GM10248 (cell line): ENCODE data around the gene UBE2L6.

ENCODE experiments used
- CTCF ChIA-PET: fragments of 300-600 bp; sonication (Branson Sonifier 250); formaldehyde crosslinking; extraction: SDS; loops from one replicate; lab custom pipeline; 2021; ENCODE audit warnings: antibody characterized with exemption; lab: Yijun Ruan, JAX
- POLR2A ChIA-PET: fragments of 350-650 bp; sonication (Branson Sonifier 250); formaldehyde crosslinking; extraction: SDS; loops from one replicate; lab custom pipeline; 2020; ENCODE audit warnings: antibody characterized with exemption; lab: Yijun Ruan, JAX
- DNase-seq: peaks from one replicate; pipeline ENCODE4 v3.0.0; 2012; ENCODE audit errors: extremely low spot score
- CTCF ChIP-seq: IDR thresholded peaks from 2 replicates; pipeline ENCODE4 v1.5.1; 2012; ENCODE audit warnings: mild to moderate bottlenecking, low read depth; ENCODE audit errors: extremely low read depth, missing control alignments, control extremely low read depth

Gene UBE2L6

GRCh38 chr11:57567515-57568329, at the start of gene UBE2L6:
UBE2L6 (minus strand) TSS chr11:57567672; CDS start chr11:57567611, 61 bp downstream.
- CTCF ChIA-PET: interaction anchor here (0.6 to 9.2 kb wide), 47 partner anchors 9 to 1085 kb away, joined by 3 to 295 read pairs (median 4); partner anchors contain the start of genes CLP1, RTN4RL2 and SMTNL1
- TF ChIP-seq CTCF: peak; percentile 91
- peak; percentile 79 for DNase-seq
- POLR2A ChIA-PET: no interaction called here

DNA sequence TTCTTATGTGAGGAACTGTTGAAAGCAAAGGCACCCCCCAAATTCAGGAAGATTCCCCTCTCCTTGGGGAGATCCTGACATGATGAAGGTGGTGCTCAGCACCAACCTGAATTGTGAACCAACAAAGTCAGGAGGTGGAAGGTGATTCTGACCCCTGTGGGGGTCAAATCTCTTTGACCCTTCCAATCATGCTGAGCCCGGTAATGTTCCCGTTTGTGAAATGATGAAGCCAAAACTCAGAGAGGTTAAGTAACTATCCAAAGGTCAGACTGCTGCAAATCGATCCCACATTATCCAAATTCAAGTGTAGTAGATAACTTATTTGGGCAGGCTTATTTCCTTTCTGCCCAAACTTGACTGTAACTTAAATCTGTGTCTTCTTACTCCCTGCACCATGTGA, 49.1 kb upstream of the UBE2L6 start:
- CTCF ChIA-PET: no interaction called here
- DNase-seq: no peak
- POLR2A ChIA-PET: no interaction called here
- TF ChIP-seq CTCF: no peak

GRCh38 chr11:57615308-57615707, 47.8 kb upstream of the UBE2L6 start:
- no peak for TF ChIP-seq CTCF
- DNase-seq: no peak
- POLR2A ChIA-PET: no interaction called here
- CTCF ChIA-PET: interaction anchor here (1.8 kb wide), 1 partner anchor 29 kb away, joined by 6 read pairs; no protein-coding TSS in a partner anchor

GRCh38 chr11:57614234-57614772, 46.8 kb upstream of the UBE2L6 start:
- ChIA-PET CTCF (interaction anchor here (1.8 kb wide), 1 partner anchor 30 kb away, joined by 6 read pairs; no protein-coding TSS in a partner anchor), POLR2A (no interaction called here)
- TF ChIP-seq CTCF: no peak
- DNase-seq: no peak

GRCh38 chr11:57610170-57610569, 42.7 kb upstream of the UBE2L6 start:
- CTCF ChIA-PET: interaction anchor here (1.2 kb wide), 1 partner anchor 34 kb away, joined by 5 read pairs; no protein-coding TSS in a partner anchor
- DNase-seq: no peak
- TF ChIP-seq CTCF: no peak
- POLR2A ChIA-PET: no interaction called here

- POLR2A ChIA-PET: no interaction called here
- no peak for TF ChIP-seq CTCF
- DNase-seq: no peak
- CTCF ChIA-PET: interaction anchor here (0.9 to 2.4 kb wide), 4 partner anchors 9 to 146 kb away, joined by 3 to 7 read pairs (median 4); partner anchors contain the start of gene UBE2L6
These were observed 37.6 kb upstream of the UBE2L6 start for GRCh38 chr11:57605028-57605420.
